DMS 273 treated with DMSO at 0.1 percent for 48 hours (cell line): ENCODE data around the gene SCAND1.
"Not testable (repeated sequence)": the region's sequence is repeated elsewhere in the genome, so short reads cannot be mapped to it uniquely, and the experiment has no call there.

Experiments
- DNase-seq: peaks from one replicate; lab custom pipeline; 2025; lab: John Stamatoyannopoulos, UW

SCAND1 gene

DNA sequence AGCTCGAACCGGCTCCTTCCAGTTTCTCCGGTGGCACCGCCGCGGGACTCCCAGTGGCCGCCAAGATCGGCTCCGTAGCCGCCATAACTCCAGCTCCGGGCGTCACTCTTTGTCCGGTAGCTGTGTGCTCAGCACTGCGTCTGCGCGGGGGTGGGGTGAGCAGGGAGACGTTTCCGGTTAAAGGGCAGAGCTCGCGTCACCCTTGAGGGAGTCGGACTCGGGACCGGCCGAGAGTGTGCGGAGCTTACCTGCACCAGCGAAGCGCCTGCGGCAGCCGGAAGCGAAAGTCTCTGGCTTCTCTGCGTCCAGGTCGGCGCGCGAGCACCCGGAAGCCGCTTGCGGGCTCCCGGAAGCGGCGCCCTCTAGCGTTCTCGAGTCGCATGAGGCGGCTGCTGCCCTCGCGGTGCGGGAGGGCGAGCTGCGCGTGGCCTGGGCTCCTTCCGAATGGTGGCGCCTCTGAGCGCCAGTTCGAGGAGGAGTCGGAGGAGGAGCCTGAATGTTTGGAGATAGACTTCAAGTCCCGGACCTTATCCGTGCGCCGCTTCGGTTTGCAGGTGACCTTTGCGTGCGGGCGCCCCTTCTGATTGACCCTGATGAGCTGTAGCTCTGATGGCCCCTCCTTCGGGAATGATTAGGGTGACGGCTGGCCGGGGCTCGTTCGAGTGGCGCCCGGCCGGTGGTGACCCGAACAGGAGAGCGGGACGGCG lies at the start of gene SCAND1:
TSS of gene SCAND1 (minus strand) at position 303 of the 707 bp plus-strand sequence. CDS start at position 85, 218 bp downstream.
- DNase-seq = peak; percentile 92

DNA sequence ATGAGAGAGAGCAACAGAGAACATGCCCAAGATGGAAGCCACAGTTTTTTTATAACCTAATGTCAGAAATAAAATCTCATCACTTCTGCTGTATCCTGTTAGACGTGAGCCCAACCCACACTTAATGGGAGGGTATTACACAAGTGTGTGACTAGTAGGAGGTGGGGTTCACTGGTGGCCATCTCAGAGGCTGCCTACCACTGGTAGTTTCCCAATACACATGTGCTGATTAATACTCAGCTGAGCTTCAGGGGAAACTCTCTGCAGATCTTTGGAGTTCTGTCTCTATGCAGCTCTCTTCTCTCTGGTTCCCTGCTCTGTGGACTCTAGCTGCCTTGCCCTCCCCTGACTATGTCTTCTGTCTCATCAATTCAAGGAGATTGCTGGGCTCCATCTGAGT lies 49.7 kb upstream of the SCAND1 start:
- no peak for DNase-seq

DNA sequence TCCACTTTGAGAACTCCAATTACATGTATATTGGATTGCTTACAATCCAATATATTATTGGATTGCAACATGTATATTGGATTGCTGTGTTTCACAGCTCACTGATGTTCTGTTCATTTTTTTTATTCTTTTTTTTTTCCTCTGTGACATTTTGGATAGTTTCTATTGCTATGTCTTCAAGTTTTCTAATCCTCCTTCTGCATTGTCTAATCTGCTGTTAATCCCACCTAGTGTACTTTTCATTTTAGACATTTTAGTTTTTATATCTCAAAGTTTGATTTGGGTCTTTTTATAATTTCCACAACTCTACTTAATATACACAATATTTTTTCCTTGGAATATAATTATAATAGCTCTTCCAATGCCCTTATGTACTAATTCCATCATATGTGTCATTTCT lies 48.6 kb upstream of the SCAND1 start:
- DNase-seq = no peak

DNA sequence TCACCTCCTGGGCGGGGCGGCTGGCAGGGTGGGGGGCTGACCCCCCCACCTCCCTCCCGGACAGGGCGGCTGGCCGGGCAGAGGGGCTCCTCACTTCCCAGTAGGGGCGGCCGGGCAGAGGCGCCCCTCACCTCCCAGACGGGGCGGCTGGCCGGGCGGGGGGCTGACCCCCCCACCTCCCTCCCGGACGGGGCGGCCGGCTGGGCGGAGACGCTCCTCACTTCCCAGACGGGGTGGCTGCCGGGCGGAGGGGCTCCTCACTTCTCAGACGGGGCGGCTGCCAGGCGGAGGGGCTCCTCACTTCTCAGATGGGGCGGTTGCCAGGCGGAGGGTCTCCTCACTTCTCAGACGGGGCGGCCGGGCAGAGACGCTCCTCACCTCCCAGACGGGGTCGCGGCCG lies 47.0 kb upstream of the SCAND1 start:
- not testable (repeated sequence) for DNase-seq

DNA sequence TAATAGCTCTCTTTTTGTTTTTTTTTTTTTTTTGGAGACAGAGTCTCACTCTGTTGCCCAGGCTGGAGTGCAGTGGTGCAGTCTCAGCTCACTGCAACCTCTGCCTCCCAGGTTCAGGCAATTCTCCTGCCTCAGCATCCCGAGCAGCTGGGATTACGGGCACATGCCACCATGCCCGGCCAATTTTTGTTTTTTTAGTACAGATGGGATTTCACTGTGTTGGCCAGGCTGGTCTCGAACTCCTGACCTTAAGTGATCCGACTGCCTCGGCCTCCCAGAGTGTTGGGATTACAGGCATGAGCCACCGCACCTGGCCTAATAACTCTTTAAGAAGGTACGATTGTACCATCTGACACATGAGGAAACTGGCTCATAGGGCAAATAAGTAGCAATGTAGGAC lies 42.2 kb upstream of the SCAND1 start:
- DNase-seq = not testable (repeated sequence)

DNA sequence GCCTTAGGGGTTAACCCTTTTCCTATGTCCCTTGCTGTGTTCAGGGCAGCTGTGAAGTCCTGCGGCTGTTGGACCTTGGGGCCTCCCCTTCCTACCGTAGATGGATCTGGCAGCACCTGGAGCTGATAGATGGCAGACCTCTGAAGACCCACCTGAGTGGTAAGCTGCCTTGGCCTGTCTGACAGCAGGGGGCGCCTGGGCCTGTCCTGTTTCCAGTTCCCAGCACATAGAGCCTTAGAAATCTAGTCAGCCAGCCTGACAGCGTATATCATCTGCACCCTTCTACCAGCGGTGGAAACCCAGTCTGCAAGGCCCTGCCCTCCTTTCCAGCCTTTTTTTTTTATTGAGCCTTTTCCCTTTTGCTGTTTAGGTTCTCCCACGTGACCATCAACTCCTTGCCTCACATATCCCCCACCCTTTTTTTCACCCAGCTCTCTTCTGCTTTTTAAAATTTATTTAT lies 40.7 kb upstream of the SCAND1 start:
- DNase-seq = peak; percentile 69

DNA sequence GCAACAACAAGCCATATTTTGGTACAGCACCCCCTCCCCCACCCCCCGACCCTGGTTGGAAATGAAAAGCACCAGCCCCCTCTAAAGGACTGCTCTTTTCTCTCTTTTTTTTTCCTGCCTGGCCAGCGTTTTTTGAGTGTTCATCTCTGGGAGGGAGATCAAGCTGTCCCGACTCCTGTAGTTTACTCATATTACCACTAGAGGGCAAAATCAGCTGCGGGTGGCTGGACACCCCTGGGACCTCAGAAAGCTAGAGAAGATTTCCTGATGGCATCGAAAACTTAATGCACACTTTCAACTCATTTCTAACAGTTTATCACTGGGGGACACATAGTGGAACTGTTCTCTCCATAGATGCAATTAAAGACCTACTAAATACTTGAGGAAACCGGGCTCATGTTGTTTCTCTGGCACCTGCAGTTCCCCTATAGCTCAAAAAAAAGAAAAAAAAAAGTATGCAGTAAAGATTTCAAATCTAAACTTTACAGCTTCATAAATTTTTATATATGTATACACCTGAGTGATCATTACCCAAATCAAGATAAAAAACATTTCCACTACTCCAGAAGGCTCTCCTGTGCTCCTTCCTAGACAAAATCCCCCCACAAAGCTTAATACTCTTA lies 38.5 kb upstream of the SCAND1 start:
- DNase-seq = peak; percentile 60

DNA sequence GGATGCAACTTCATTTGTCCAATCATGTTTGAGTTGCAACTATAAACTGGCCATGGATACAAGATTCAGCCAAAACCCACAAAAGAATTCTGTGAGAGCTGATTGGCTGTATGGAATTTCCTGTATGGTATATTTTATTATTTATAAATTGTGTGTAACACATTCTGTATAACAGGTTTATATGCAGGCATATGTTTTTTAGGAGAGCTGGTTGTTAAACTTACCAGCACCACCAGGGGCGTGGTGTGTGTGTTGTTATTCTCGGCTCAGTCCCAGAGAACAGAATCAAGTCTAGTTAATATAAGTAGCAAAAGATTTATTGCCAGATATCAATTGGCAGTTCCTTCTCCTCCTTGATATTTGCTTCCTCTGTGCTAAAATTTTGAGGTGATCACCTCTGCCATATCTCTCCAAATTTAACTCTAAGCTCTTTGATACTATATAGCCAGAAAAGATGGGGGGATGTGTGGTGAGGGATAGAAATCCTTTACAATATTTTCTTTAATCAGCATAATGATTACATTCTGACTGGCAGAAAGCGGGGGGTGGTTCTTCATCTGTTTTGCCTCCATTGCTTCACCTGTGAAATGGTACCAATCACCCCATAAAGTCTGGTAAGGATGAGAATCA lies 37.0 kb upstream of the SCAND1 start:
- no peak for DNase-seq

DNA sequence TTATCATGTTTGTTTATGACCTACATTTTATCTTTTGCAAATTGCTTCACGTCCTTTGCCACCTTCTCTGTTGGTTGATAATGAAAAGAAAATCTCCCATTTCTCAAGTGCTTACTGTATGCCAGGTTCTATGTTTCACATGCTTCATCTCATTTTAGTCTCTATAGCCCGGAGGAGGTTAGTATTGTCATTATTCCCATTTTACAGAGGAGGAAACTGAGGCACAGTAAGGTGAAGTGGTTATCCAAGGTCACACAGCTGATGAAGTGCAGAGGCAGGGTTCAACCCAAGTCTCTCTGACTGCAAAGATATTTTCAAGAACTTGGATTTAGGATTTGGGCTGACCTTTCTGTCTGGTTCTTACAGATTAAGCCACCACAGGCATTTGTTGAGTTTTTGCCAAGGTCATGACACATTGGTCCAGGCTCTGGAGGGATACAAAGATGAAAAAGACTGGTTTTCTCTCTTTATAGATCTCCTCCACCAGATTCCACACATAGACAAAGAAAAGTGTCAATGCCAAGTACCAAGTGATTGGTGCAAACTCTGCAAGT lies 34.7 kb upstream of the SCAND1 start:
- no peak for DNase-seq

DNA sequence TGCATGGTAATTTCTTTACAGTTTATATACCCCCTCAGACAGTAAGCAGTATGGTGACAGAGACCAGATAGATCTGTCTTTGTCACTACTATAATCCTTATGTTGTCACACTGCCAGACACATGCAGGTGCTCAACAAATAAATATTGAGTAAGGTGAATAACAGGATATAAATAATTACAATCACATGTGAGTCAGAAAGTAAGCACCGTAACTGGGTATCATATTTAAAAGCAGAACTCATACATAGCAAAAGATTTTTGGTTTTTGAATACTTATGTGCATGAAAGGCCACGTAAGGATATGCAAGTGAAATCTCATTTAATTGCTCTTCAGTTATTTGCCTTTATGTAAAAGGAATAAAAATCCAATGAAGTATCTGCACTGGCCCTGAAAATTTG lies 31.5 kb upstream of the SCAND1 start:
- DNase-seq = no peak

DNA sequence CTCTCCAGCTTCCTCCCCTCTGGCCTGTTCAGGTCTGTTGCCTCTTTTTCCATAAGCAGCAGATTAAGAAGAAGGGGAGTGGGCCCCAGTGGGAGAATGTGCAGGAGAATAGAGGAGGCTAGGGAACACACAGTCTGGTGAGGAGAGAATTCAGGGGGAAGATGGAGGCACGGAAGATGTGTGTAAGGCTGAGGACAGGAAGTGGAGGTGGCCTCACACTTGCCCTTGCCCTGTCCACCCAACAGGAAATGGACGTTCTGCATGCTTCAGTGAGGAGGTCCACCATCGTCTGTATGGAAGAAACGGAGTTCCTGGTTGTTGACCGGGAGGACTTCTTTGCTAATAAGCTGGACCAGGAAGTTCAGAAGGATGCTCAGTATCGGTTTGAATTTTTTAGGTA lies 30.1 kb upstream of the SCAND1 start:
- DNase-seq = no peak

DNA sequence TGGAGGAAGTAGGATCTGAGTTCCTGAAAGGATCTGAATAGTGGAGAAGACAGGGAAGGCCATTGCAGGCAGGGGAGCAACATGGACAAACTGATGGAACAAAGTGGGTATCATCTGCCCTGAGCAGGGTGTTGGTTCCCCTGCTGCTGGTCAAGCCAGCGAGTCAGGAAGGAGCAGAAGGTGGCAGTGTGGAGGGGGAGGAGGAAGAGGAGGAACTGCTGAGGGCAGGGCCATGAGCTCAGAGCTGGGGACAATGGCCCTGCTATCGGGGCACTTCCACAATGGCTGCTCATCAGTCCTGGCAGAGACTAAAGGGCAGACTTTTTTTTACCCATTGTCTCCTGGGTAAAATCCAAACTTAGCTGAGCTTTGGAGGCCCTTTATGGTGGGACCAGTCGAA lies 27.7 kb upstream of the SCAND1 start:
- DNase-seq = no peak

DNA sequence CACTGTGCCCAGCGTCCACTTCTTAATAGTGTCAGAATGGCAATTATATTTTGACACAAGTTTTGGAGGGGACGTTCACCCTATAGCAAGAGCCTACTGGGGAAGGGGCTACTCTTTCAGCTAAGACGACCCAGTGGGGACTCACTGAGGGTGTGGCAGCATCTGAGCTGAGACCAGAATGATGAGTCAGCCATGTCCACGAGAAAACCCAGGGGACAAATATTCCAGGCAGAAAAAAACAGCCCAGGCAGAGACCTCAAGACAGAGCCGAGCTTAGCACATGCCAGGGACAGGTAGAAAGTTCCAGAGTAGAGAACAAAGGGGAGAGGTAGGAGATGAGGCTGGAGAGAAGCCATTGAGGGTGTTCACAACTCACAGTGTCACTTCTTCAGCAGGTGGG lies 25.2 kb upstream of the SCAND1 start:
- no peak for DNase-seq

DNA sequence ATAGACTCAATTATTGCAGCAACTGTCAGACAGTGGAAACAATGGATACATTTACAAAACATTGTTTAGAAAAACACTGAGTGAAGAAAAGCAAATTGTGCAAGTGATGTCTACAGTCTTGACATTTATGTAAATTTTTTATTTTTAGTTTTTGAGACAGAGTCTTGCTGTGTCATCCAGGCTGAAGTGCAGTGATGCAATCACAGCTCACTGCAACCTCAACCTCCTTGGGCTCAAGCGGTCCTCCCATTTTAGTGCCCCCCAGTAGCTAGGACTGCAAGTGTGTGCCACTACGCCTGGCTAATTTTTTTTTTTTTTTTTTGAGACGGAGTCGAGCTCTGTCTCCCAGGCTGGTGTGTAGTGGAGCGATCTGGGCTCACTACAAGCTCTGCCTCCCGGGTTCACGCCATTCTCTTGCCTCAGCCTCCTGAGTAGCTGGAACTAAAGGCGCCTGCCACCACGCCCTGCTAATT lies 23.8 kb upstream of the SCAND1 start:
- no peak for DNase-seq

DNA sequence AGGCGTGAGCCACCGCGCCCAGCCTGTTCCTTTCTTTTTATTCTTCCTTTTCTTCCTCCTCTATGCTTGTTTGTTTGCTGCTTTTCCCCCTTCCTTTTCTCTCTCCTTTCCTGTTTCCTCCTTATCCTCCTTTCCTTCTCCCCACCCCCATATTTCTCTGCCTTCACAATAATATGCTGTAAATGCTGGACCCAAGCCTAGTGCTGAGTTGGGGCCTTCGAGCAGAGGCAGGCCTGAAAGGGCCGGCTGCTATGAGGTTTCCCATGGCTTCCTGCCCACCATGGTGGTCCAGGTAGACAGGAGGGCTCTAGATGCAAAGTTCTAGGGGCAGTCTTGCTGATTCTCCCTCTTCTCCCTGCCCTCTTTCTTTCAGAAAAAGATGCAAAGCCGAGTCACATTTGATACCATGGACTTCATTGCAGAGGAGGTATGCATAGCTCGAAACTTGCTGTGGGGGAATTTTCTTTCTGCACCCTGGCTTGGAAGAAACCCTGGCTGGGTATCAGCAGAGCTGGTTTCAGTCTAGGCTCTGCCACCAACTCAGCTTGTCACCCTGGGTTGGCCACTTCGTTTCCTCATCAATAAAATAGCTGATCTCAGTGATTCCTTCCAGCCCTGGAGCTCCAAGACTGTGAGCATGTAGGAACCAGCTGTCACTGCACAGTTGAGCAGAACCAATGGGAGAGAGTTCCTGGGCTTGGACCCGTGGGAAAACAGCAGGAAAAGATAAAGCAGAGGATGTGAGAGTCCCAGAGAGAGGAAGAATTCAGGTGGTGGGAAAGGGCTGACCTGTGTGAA lies 21.5 kb upstream of the SCAND1 start:
- no peak for DNase-seq

DNA sequence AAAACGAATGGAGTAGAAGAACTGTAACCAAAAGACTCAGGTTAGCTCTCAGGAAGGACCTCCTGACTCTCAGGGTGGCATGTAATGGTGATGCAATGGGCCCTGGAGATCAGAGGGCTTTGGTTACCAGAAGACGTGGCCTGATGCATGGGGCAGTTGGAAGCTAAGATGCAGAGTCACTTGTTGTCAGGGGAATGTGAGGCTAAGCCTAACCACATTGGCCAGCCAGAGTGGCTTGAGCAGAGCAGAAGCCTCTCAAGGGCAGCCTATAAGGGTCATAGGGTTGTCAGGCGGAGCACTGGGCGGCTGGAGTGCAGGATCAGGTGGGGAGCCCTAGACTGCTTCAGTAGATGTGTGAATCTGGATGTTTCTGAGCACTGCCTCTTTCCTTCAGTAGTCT lies 20.0 kb upstream of the SCAND1 start:
- no peak for DNase-seq

DNA sequence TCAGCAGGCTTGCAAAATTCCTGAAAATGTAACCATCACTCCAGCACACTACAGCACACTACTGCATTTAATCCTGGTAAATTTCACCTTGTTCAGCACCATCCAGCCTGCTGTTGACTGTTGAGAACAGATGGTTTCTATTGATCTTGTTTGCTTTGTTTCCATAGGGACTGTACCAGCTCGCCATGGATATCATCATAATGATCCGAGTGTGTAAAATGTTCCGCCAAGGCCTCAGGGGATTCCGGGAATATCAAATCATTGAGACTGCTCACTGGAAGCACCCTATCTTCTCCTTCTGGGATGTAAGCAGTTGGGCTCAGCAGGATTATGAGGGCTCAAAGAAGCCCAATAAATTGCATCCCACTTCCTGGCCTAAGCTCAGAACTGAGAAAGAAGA lies 18.2 kb upstream of the SCAND1 start:
- peak; percentile 75 for DNase-seq

DNA sequence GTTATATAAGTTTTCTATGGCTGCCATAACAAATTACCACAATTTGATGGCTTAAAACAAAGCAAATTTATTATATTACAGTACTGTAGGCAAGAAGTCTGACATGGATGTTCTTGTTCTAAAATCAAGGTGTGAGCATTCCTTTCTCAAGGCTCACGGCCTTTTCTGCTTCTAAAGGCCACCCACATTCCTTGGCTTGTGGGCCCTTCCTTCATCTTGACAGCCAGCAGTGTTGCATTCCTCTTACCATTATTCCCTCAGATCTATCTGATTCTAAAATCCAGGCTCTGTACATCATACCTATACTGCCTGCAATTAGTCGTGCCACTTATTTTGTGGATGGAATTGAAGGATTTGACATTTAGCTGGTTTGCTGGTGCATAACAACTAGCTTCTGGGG lies 17.7 kb upstream of the SCAND1 start:
- no peak for DNase-seq

DNA sequence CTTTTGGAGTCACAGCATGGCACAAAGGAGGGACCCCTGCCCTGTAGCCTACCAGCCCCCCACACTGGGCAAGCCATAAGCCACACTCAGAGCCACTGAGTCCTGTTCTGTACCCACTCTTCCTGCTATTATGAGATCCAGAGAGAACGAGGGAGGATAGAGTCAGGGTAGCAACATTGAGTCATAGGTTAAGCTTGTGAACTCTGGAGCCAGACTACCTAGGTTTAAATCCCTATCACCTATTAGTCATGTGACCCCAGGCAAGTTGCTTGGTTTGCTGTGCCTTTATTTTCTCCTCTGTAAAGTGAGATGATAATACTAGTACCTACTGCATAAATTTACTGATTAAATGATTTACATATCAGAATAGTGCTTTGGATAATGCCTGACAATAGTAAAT lies 14.6 kb upstream of the SCAND1 start:
- no peak for DNase-seq

DNA sequence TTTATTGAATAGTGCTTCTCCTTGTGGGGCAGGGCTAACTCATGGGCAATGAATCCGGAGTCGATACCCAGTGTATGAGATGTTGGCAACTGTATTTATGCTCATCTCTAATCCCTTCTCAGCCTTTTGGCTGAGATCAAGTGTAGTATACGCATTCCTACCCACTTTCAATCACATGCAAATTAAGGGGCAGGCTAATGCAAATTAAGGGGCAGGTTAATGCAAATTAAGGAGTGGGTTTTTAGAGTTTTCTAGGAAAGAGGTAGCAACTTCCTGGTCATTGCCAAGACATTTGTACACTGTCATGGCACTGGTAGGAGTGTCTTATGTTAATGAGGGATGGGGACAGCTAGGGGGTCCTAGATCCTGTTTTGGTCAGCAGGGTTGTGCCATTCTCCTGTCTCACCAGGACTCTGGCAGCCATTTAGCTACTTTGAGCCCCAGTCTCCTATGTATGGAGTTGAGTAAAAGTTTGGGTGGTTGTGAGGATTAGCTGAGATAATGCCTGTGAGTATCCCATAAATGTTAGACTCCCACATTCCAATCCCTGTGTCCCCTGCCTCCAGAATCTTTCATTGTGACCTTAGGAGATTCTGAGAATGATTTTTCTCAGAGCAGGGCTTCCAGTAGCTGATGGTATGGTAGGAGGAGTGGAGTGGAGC lies 13.8 kb upstream of the SCAND1 start, which contains the start of gene CNBD2:
TSS of gene CNBD2 (plus strand) at position 612 of the 662 bp plus-strand sequence. CDS start 173 bp downstream, outside the sequence.
- DNase-seq = no peak

DNA sequence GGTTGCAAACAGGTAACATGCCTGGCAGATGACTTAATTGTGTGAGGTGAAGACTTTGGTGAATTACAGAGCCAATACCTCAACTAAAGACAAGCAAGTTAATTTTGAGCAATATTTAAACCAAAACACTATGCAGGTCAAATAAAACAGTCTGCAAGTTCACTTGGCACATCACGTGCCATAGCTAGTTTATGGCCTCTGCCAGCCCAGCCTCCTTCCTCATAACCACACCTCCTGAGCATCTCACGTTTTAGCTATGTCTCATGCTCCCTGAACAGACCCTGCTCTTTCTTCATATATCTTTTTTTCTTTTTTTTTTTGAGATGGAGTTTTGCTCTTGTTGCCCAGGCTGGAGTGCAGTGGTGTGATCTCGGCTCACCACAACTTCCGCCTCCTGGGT lies 9.6 kb upstream of the SCAND1 start:
- no peak for DNase-seq
